ENCODE data around the gene GDPGP1. TPM values are rescaled to one million over a fixed set of nuclear protein-coding genes. Genes with fewer than 3 reads are reported as not detected.
A peak's percentile ranks its signal among the peaks of the same experiment; 100 is the strongest.

Gene GDPGP1, protein sequence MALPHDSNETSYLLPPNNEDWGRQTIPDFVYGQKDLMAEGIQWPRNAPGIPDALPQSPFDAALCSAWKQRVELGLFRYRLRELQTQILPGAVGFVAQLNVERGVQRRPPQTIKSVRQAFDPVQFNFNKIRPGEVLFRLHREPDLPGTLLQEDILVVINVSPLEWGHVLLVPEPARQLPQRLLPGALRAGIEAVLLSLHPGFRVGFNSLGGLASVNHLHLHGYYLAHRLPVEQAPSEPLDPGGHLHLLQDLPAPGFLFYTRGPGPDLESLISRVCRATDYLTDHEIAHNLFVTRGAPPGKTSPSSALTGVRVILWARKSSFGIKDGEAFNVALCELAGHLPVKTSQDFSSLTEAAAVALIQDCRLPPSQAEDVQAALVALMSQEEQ
- total RNA-seq (2014; rRNA removed; shearing (Covaris generic)) (1.2 and 3.8 TPM in 2 replicates), polyA plus RNA-seq (2016; fragmentation: Nextera tagmentation; extraction: Ambion mirVana) (0.52 and 0.61 TPM in 2 replicates)
- long read RNA-seq, result 0 reads

DNA sequence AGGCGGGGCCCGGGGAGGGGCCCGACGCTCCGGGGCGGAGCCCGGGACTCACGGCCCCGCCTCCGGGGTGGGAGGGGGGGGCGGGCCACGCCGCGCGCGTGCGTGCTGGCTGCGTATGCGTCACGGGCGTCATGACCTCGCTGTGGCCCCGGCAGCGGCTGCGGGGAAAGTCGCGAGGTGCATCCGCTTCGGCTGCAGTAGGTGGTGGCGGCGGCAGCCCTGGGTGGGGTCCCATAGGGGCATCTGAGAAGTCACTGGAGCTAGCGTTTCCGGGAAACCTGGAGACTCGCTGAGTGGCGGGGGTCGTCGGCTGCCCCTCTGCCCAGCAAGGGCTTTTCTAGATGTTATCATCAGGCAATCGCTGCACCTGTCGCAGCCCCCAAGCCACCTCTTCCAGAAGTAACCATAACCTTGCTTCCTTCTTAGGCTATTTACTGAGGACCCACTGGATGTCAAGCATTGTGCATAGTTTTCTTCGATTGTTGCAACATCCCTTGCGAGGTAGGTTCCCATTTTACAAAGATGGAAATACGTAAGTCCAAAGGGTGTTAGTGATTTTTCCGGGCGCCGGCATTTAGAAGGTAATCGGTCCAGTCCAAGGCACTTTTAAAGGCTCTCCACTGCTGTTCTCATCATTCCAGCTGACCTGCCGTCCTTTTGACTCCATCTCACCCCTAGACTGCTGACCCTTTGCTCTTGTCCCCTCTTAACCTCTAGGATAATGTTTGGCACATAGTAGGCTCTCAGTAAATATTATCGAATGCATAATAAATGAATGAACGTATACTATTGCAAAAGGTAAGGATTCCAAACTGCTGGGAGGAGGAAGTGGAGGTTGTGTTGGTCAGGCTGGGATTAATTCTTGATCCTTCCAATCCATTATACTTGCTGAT, at the start of gene GDPGP1:
Gene GDPGP1, plus strand, starts transcription at position 114 of the 893 bp plus-strand sequence. CDS start 6,700 bp downstream, outside the sequence.
- ATAC-seq (peak; percentile 14), DNase-seq (ENCODE audit: low spot score) (no peak)
- H3K4me1 ChIP-seq (ENCODE audit: insufficient read depth), result peaks cover 14% of the 10 kb centered on the region; the same call in 1 of the 2 replicates
- Mint-ChIP-seq H3K36me3 (ENCODE audit: low read depth) (peaks cover 6% of the 10 kb centered on the region; the same call in 2 of the 3 replicates), H3K27me3 (ENCODE audit: insufficient read depth, low read depth, poor library complexity) (peaks cover 12% of the 10 kb centered on the region), H3K4me3 (peak within 1 kb of the TSS; percentile 76), H3K9me3 (no peaks in the 10 kb centered on the region), H3K4me1 (peaks cover 7% of the 10 kb centered on the region), H3K27ac (no peak within 1 kb of the TSS)
- H3K4me3 ChIP-seq, result peak within 1 kb of the TSS; percentile 85
- no peaks in the 10 kb centered on the region for H4K20me1 ChIP-seq (replicated peaks; ENCODE audit: insufficient read depth)
- H3K27me3 ChIP-seq (ENCODE audit: insufficient read depth), result no peaks in the 10 kb centered on the region
- H3K9me2 ChIP-seq (ENCODE audit: insufficient read depth), result no peaks in the 10 kb centered on the region
- H2AFZ ChIP-seq, result peak within 1 kb of the TSS; percentile 98
- H3K36me3 ChIP-seq (ENCODE audit: insufficient read depth), result no peaks in the 10 kb centered on the region
- H3K27ac ChIP-seq (ENCODE audit: low read depth), result peak within 1 kb of the TSS; percentile 16; the same call in 1 of the 2 replicates
- peaks cover 11% of the 10 kb centered on the region; the same call in 1 of the 2 replicates for H3F3A ChIP-seq (replicated peaks; ENCODE audit: low read depth)
- no peaks in the 10 kb centered on the region for H3K79me2 ChIP-seq (replicated peaks; ENCODE audit: insufficient read depth)
- TF ChIP-seq, protein P1, sequence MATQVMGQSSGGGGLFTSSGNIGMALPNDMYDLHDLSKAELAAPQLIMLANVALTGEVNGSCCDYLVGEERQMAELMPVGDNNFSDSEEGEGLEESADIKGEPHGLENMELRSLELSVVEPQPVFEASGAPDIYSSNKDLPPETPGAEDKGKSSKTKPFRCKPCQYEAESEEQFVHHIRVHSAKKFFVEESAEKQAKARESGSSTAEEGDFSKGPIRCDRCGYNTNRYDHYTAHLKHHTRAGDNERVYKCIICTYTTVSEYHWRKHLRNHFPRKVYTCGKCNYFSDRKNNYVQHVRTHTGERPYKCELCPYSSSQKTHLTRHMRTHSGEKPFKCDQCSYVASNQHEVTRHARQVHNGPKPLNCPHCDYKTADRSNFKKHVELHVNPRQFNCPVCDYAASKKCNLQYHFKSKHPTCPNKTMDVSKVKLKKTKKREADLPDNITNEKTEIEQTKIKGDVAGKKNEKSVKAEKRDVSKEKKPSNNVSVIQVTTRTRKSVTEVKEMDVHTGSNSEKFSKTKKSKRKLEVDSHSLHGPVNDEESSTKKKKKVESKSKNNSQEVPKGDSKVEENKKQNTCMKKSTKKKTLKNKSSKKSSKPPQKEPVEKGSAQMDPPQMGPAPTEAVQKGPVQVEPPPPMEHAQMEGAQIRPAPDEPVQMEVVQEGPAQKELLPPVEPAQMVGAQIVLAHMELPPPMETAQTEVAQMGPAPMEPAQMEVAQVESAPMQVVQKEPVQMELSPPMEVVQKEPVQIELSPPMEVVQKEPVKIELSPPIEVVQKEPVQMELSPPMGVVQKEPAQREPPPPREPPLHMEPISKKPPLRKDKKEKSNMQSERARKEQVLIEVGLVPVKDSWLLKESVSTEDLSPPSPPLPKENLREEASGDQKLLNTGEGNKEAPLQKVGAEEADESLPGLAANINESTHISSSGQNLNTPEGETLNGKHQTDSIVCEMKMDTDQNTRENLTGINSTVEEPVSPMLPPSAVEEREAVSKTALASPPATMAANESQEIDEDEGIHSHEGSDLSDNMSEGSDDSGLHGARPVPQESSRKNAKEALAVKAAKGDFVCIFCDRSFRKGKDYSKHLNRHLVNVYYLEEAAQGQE (IDR thresholded peaks at IDR 0.05; ENCODE audit: unreplicated experiment), result no peak
- TF ChIP-seq EZH2 (IDR thresholded peaks at IDR 0.05; ENCODE audit: low read depth, unreplicated experiment) (no peak), POLR2AphosphoS5 (IDR thresholded peaks at IDR 0.05; ENCODE audit: low read depth) (peak; percentile 61)
- peak within 1 kb of the TSS; percentile 89 for H3K4me2 ChIP-seq

DNA sequence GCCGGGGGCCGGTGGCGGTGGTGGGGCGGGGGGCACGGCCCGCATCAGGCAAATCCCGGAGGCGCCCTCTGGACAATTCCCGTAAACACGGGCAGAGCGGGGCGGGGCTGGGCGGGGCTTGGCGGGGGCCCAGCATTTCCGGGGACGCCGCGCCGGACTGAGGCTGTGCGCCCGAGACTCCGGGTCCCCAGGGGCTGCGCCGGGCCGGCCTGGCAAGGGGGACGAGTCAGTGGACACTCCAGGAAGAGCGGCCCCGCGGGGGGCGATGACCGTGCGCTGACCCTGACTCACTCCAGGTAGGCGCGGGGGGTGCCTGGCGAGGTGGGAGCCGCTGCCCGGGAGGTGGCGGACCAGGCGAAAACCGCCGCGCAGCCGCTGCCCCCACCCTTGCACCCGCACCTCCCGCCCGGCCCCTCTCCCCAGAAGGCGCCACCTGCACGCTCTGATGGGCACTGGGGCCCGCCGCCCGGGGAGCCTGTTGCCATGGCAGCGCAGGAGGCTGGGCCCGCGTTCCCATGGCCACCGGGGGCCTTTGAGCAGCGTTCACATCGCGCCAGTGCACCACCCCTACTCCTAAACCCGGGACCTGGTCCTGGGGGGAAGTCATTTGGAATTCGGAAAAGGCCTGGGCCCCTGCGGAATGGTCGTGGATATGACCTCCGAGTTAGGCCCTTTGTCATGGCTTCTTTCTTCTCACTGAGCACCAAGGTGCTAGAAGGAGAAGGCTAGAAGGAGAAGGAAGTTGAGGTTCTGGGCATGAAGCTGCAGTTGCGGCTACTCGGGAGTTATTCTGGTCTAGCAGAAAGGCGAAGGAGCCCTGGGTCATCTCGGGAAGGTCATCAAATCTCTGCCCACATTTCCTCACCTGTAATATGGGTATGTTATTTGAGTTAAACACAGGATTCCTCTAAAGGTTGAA, 49.0 kb upstream of the GDPGP1 start:
- ATAC-seq (peak; percentile 90), DNase-seq (ENCODE audit: low spot score) (peak; percentile 83)
- peak overlapping the region; percentile 68 for H3K4me3 Mint-ChIP-seq
- H3K27me3 ChIP-seq (ENCODE audit: insufficient read depth), result no peaks in the 10 kb centered on the region
- H4K20me1 ChIP-seq (replicated peaks; ENCODE audit: insufficient read depth), result no peaks in the 10 kb centered on the region
- H3K36me3 ChIP-seq (ENCODE audit: insufficient read depth), result no peaks in the 10 kb centered on the region
- peak overlapping the region; percentile 96 for H3K4me2 ChIP-seq
- H3K9me3 Mint-ChIP-seq, result no peaks in the 10 kb centered on the region
- H3K27ac ChIP-seq (ENCODE audit: low read depth), result peak overlapping the region; percentile 39; the same call in 1 of the 2 replicates
- H3K9me2 ChIP-seq (ENCODE audit: insufficient read depth), result no peaks in the 10 kb centered on the region
- H3K36me3 Mint-ChIP-seq (ENCODE audit: low read depth), result no peaks in the 10 kb centered on the region
- H3F3A ChIP-seq (replicated peaks; ENCODE audit: low read depth), result peaks cover 11% of the 10 kb centered on the region
- H3K27me3 Mint-ChIP-seq (ENCODE audit: insufficient read depth, low read depth, poor library complexity), result peaks cover 4% of the 10 kb centered on the region
- peak overlapping the region; percentile 87 for H2AFZ ChIP-seq
- peak; percentile 56; the same call in 1 of the 2 replicates for TF ChIP-seq POLR2AphosphoS5 (IDR thresholded peaks at IDR 0.05; ENCODE audit: low read depth)
- TF ChIP-seq, protein P2, sequence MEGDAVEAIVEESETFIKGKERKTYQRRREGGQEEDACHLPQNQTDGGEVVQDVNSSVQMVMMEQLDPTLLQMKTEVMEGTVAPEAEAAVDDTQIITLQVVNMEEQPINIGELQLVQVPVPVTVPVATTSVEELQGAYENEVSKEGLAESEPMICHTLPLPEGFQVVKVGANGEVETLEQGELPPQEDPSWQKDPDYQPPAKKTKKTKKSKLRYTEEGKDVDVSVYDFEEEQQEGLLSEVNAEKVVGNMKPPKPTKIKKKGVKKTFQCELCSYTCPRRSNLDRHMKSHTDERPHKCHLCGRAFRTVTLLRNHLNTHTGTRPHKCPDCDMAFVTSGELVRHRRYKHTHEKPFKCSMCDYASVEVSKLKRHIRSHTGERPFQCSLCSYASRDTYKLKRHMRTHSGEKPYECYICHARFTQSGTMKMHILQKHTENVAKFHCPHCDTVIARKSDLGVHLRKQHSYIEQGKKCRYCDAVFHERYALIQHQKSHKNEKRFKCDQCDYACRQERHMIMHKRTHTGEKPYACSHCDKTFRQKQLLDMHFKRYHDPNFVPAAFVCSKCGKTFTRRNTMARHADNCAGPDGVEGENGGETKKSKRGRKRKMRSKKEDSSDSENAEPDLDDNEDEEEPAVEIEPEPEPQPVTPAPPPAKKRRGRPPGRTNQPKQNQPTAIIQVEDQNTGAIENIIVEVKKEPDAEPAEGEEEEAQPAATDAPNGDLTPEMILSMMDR (conservative IDR thresholded peaks at IDR 0.05; ENCODE audit: low read depth in 2 of 2), result no peak
- TF ChIP-seq ZNF114 (CRISPR knock-in tag; IDR thresholded peaks at IDR 0.05), result no peak
- no peak for TF ChIP-seq STAT1 (IDR thresholded peaks at IDR 0.05; ENCODE audit: unreplicated experiment)
- TF ChIP-seq, protein P3, sequence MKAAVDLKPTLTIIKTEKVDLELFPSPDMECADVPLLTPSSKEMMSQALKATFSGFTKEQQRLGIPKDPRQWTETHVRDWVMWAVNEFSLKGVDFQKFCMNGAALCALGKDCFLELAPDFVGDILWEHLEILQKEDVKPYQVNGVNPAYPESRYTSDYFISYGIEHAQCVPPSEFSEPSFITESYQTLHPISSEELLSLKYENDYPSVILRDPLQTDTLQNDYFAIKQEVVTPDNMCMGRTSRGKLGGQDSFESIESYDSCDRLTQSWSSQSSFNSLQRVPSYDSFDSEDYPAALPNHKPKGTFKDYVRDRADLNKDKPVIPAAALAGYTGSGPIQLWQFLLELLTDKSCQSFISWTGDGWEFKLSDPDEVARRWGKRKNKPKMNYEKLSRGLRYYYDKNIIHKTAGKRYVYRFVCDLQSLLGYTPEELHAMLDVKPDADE (IDR thresholded peaks at IDR 0.05), result 0 out of 2 replicates have a peak, but pooled peaks have one; percentile 35
- peak overlapping the region; percentile 52; the same call in 1 of the 2 replicates for H3K27ac Mint-ChIP-seq
- H3K4me1 ChIP-seq (ENCODE audit: insufficient read depth), result peaks cover 22% of the 10 kb centered on the region
- no peaks in the 10 kb centered on the region for H3K79me2 ChIP-seq (replicated peaks; ENCODE audit: insufficient read depth)
- peak overlapping the region; percentile 62 for H3K4me3 ChIP-seq
- peaks cover 31% of the 10 kb centered on the region for H3K4me1 Mint-ChIP-seq
